GM06990 (cell line): ENCODE data around the gene MAP4K2.

ENCODE experiments used
- DNase-seq: peaks from one replicate; pipeline ENCODE4 v3.0.0-alpha.2; 2011; ENCODE audit not compliant: insufficient read length; ENCODE audit errors: extremely low read depth
- H3K27me3 ChIP-seq: replicated peaks from 2 replicates; pipeline ENCODE4 v1.6.0; 2011; ENCODE audit warnings: low read length; ENCODE audit not compliant: control insufficient read depth, insufficient read depth
- H3K36me3 ChIP-seq: 2 replicates; pipeline ENCODE4 v1.5.1; 2011; ENCODE audit warnings: low read length; ENCODE audit not compliant: control insufficient read depth, insufficient read depth
- H3K4me3 ChIP-seq: replicated peaks from 2 replicates; pipeline ENCODE4 v1.5.1; 2011; ENCODE audit warnings: low read depth, mild to moderate bottlenecking, control low read depth, low read length
- CTCF ChIP-seq: IDR thresholded peaks from 2 replicates; pipeline ENCODE4 v1.5.1; 2011; ENCODE audit warnings: low read length, control low read depth, mild to moderate bottlenecking, inconsistent platforms; ENCODE audit not compliant: insufficient read depth, poor library complexity, severe bottlenecking

The MAP4K2 gene

GRCh38 chr11:64766881-64767280, 36.1 kb downstream of the MAP4K2 start:
- no peak for TF ChIP-seq CTCF
- H3K36me3 ChIP-seq = peaks cover 64% of the 10 kb centered on the region
- no peak for DNase-seq
- H3K4me3 ChIP-seq = no peak overlapping the region
- no peaks in the 10 kb centered on the region for H3K27me3 ChIP-seq

DNA sequence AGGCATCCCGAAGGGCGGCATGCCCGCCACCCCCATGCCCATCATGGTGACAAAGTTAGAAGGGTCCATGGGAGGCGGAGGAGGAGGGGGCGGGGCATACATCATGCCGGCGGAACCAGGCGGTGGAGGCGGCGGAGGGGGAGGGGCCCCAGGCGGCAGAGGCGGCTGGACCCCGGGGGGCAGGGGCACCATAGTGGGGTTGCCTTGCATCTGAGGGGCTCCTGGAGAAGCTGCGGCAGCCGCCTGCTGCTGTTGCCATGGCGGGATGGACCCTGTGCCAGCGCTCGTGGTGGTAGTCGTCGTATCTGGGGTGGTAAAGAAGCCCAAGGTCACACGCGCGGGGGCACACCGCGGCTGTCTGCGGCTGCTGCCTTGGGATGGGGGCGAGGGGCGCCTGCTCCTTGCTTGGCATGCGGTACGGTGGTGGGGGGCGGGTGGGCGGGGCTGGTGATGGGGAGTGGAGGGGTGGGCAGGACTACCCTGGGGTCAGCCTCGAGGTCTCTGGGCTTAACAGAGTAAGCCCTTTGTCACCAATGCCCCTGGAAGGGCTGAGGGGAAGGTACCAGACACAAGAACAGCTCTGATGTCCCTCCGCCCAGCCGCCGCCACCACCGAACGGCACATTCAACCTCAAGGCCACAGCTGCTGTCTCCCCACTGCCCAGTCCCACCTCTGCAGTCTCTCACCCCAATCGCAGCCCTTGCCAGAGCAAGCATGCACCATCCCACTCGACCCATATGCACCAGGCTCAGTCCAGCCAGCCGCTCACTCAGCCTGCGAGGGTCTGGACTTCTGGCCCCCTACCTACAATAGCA, 37.0 kb downstream of the MAP4K2 start:
- Histone ChIP-seq H3K36me3 (peaks cover 60% of the 10 kb centered on the region), H3K4me3 (no peak overlapping the region), H3K27me3 (no peaks in the 10 kb centered on the region)
- no peak for TF ChIP-seq CTCF
- no peak for DNase-seq

- no peak for TF ChIP-seq CTCF
- Histone ChIP-seq H3K27me3 (no peaks in the 10 kb centered on the region), H3K4me3 (no peak overlapping the region), H3K36me3 (peaks cover 55% of the 10 kb centered on the region)
- DNase-seq = no peak
Observed at GRCh38 chr11:64765291-64765850, 37.6 kb downstream of the MAP4K2 start.

DNA sequence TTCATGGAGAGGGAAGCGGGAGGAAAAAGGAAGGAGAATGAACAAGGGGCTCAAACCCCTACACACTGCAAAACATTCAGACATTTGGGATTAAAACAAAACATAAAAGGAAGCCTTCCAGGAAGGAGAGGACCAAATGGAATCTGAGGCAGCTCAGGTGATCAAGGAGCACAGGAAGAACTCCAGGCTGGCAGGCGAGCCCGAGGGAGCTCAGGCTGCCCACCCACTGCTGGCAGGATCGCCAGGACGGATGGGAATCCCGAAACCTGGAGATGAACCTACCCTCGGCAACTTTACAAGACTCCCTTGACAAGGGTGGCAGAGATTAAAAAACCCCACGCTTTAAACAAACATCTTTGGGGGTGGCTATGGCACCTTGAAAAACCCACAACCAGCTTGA, 38.3 kb downstream of the MAP4K2 start:
- Histone ChIP-seq H3K36me3 (peaks cover 49% of the 10 kb centered on the region), H3K4me3 (no peak overlapping the region), H3K27me3 (no peaks in the 10 kb centered on the region)
- TF ChIP-seq CTCF = no peak
- DNase-seq = no peak

DNA sequence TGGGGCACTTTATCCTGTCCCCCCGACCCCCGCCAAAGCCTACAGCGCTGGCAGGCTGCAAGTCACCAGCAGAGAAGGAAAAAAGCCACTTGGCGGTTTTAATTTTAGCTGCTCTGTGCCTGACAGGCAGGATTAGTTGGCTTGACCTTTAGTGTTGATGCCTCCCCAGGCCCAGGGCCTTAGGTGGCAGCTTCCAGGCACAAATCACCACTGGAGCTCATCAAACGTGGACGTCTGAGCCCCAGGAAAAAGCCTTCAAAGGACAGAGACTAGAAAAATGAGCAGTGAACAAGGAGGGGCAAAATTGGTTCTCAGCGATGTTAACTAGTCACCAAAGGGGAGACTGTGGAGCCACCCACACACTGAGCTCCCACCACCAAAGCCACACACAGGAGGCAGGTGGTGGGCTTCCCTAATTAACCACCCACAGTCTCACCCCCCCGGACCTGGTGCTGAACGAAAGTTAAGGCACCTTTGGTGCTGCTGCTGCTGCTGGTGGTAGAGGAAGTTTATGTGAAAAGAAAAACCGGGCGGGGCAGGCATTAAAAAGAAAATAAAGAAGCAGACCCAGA, 38.9 kb downstream of the MAP4K2 start:
- no peak overlapping the region for H3K4me3 ChIP-seq
- no peak for TF ChIP-seq CTCF
- peaks cover 43% of the 10 kb centered on the region for H3K36me3 ChIP-seq
- H3K27me3 ChIP-seq = no peaks in the 10 kb centered on the region
- DNase-seq = no peak
